Fibroblast of lung (primary cell): Measurements from ENCODE around the gene ARHGEF10L. TPM values are rescaled to one million over a fixed set of nuclear protein-coding genes. Genes with fewer than 3 reads are reported as not detected.

Source experiments
- DNase-seq, 2 donors: peaks; one replicate each; pipeline versions ENCODE4 v3.0.0 to v3.0.0-alpha.2; 2010; ENCODE audit warnings: low read depth in 2 of 2
- H2AFZ ChIP-seq: 2 replicates; pipeline ENCODE4 v1.5.1; 2012; ENCODE audit warnings: low read length, control low read depth, inconsistent platforms
- H3K27ac ChIP-seq: 2 replicates; pipeline ENCODE4 v1.5.1; 2011; ENCODE audit warnings: low read length, control low read depth; ENCODE audit not compliant: insufficient read depth
- H3K27me3 ChIP-seq: 2 replicates; pipeline ENCODE4 v1.5.1; 2011; ENCODE audit warnings: mild to moderate bottlenecking, low read length; ENCODE audit not compliant: control insufficient read depth, insufficient read depth
- H3K36me3 ChIP-seq: 2 replicates; pipeline ENCODE4 v1.5.1; 2011; ENCODE audit warnings: low read length; ENCODE audit not compliant: control insufficient read depth, insufficient read depth
- H3K4me1 ChIP-seq: 2 replicates; pipeline ENCODE4 v1.5.1; 2011; ENCODE audit warnings: low read length; ENCODE audit not compliant: control insufficient read depth, insufficient read depth; ENCODE audit errors: extremely low read depth
- H3K4me2 ChIP-seq: 2 replicates; pipeline ENCODE4 v1.5.1; 2011; ENCODE audit warnings: low read length, control low read depth; ENCODE audit not compliant: insufficient read depth; ENCODE audit errors: extremely low read depth
- H3K4me3 ChIP-seq, 4 experiments: fragments of 200-600 bp in 1 of 4; sonication (generic) in 1 of 4; replicated peaks in 1 of 4; 2 replicates each; pipeline ENCODE4 v1.5.1; 2011 to 2016; ENCODE audit warnings: low read length in 4 of 4, low read depth in 3 of 4, mild to moderate bottlenecking in 3 of 4, control low read depth in 2 of 4, inconsistent platforms in 1 of 4, mixed read lengths in 1 of 4; ENCODE audit not compliant: insufficient read depth in 1 of 4; ENCODE audit errors: control extremely low read depth in 1 of 4
- H3K79me2 ChIP-seq: 2 replicates; pipeline ENCODE4 v1.5.1; 2012; ENCODE audit warnings: mild to moderate bottlenecking, low read length, inconsistent platforms; ENCODE audit not compliant: control insufficient read depth, insufficient read depth
- H3K9ac ChIP-seq: 2 replicates; pipeline ENCODE4 v1.5.1; 2011; ENCODE audit warnings: mild to moderate bottlenecking, low read length, control low read depth; ENCODE audit not compliant: insufficient read depth
- H3K9me3 ChIP-seq: 2 replicates; pipeline ENCODE4 v1.5.1; 2012; ENCODE audit warnings: low read depth, low read length; ENCODE audit not compliant: control insufficient read depth, insufficient read depth
- H4K20me1 ChIP-seq: 2 replicates; pipeline ENCODE4 v1.5.1; 2011; ENCODE audit warnings: low read length; ENCODE audit not compliant: control insufficient read depth, insufficient read depth; ENCODE audit errors: extremely low read depth
- CTCF ChIP-seq, 2 donors: IDR thresholded peaks in 1 of 2; conservative IDR thresholded peaks in 1 of 2; 1 replicate in 1 of 2; 2 replicates in 1 of 2; pipeline ENCODE4 v1.5.1; 2011 to 2012; ENCODE audit warnings: low read length in 2 of 2, control low read depth in 1 of 2, inconsistent platforms in 1 of 2, low read depth in 1 of 2, mild to moderate bottlenecking in 1 of 2
- EZH2 ChIP-seq: IDR thresholded peaks from 2 replicates; pipeline ENCODE4 v1.5.1; 2012; ENCODE audit warnings: low read length, control low read depth, mild to moderate bottlenecking; ENCODE audit errors: missing control alignments
- polyA plus RNA-seq, 2 donors: library from polyadenylated mRNA; depleted of rRNA in 1 of 2; stranded (reverse) in 1 of 2; unstranded in 1 of 2; fragments of >200 nt; gene quantifications; 2 replicates each; pipeline ENCODE4 v1.2.1, GENCODE V29; 2011 to 2012; ENCODE audit warnings: missing spikeins in 1 of 2
- total RNA-seq: library from RNA; depleted of rRNA; stranded (reverse); fragments of >200 nt; gene quantifications from 2 replicates; pipeline ENCODE4 v1.2.1, GENCODE V29; 2014

The ARHGEF10L gene
- total and polyA plus RNA-seq, 2 donors (not counting 1 experiment from before 2014, with no cell fraction given): 11.2 to 24.3 TPM

GRCh38 chr1:17636612-17637011 lies 97.1 kb downstream of the ARHGEF10L start:
- no peaks in the 10 kb centered on the region for H3K27me3 ChIP-seq
- peak in 1 of 2 donors; percentile 54 for DNase-seq
- H3K79me2 ChIP-seq: no peaks in the 10 kb centered on the region
- no peak overlapping the region for H3K4me2 ChIP-seq
- no peak overlapping the region for H3K4me3 ChIP-seq
- no peak overlapping the region for H2AFZ ChIP-seq
- H3K36me3 ChIP-seq: peaks cover 28% of the 10 kb centered on the region
- peaks cover 1% of the 10 kb centered on the region for H4K20me1 ChIP-seq
- TF ChIP-seq EZH2: no peak
- no peak for TF ChIP-seq CTCF (conservative IDR thresholded peaks at IDR 0.05 in 1 of 2, IDR thresholded peaks at IDR 0.05 in 1 of 2; ENCODE audit: low read depth in 1 of 2, low read length in 2 of 2)
- no peak overlapping the region for H3K27ac ChIP-seq
- no peaks in the 10 kb centered on the region for H3K4me1 ChIP-seq
- no peaks in the 10 kb centered on the region for H3K9me3 ChIP-seq
- H3K9ac ChIP-seq: no peak overlapping the region

GRCh38 chr1:17637055-17637454 lies 97.6 kb downstream of the ARHGEF10L start:
- Histone ChIP-seq H3K9ac (no peak overlapping the region), H3K4me2 (no peak overlapping the region), H3K79me2 (no peaks in the 10 kb centered on the region), H3K27me3 (no peaks in the 10 kb centered on the region), H3K9me3 (no peaks in the 10 kb centered on the region), H2AFZ (no peak overlapping the region), H3K4me1 (no peaks in the 10 kb centered on the region), H3K4me3 (no peak overlapping the region), H4K20me1 (peaks cover 1% of the 10 kb centered on the region), H3K36me3 (peaks cover 28% of the 10 kb centered on the region), H3K27ac (no peak overlapping the region)
- no peak for DNase-seq
- TF ChIP-seq EZH2 (no peak), CTCF (conservative IDR thresholded peaks at IDR 0.05 in 1 of 2, IDR thresholded peaks at IDR 0.05 in 1 of 2; ENCODE audit: low read depth in 1 of 2, low read length in 2 of 2) (no peak)

GRCh38 chr1:17639703-17640340 lies 100.3 kb downstream of the ARHGEF10L start:
- Histone ChIP-seq H3K9me3 (no peaks in the 10 kb centered on the region), H3K79me2 (no peaks in the 10 kb centered on the region), H3K36me3 (peaks cover 23% of the 10 kb centered on the region), H2AFZ (no peak overlapping the region), H3K9ac (no peak overlapping the region), H3K27me3 (no peaks in the 10 kb centered on the region), H3K4me3 (no peak overlapping the region), H4K20me1 (peaks cover 1% of the 10 kb centered on the region), H3K4me2 (no peak overlapping the region), H3K27ac (no peak overlapping the region), H3K4me1 (no peaks in the 10 kb centered on the region)
- no peak for TF ChIP-seq CTCF (conservative IDR thresholded peaks at IDR 0.05 in 1 of 2, IDR thresholded peaks at IDR 0.05 in 1 of 2; ENCODE audit: low read depth in 1 of 2, low read length in 2 of 2)
- no peak for TF ChIP-seq EZH2
- no peak for DNase-seq
